CD4-positive, alpha-beta T cell treated with Interleukin-1 beta for 1 hour (primary cell): ENCODE results near the gene SHISA5.
"Not testable (repeated sequence)": the region's sequence is repeated elsewhere in the genome, so short reads cannot be mapped to it uniquely, and the experiment has no call there.

Experiments used
- DNase-seq, 2 donors: peaks; one replicate each; pipeline ENCODE4 v3.0.0-alpha.2; 2020 to 2022

Gene SHISA5

DNA sequence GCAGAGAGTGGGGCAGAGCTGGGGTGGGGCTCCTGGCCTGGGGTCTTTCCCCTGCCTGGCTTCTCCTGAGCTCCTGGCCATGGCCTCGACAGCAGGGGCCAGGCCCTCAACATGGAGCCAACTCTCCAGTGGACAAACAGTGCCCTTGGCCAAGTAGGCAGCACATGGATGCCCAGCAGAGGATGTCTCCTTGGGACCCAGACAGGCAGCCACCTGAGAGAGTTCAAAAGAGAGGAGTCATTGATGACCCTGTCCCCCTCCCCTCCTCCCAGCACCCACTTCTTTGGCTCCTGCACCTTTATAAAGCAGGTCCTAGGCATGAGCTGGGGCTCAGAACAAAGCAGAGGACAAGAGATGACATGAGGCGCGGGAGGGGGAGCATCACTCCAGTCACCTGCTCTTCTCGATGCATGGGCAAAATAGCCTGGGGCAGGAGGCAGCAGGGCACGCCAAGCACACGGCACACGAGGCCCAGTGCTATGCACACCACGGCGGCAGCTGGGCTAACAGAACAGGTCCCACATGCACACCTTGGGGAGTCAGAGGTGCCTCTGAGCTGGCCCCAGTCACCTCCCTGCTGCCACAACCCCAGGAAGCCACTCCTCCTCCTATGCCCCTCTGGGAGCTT is 27.4 kb downstream of the SHISA5 start:
- no peak for DNase-seq

DNA sequence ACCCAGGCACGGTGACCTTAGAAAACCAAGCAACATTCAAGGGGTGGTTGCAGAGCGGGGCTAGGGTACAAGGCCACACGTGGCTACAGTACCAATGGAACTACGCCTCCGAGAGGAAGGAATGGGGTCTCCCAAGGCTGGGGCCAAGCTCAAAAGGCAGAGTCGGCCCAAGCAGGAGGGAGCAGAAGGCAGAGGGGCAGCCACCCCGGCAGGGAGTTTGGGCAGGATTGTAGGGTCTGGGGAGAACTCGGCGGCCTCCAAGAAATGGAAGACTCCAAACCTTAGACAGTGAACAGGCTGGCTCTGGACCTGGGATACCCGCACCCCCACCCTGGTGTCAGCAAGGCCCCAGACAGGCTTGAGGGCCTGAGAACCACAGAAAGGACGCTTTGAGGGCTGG is 28.8 kb downstream of the SHISA5 start:
- DNase-seq, result no peak

DNA sequence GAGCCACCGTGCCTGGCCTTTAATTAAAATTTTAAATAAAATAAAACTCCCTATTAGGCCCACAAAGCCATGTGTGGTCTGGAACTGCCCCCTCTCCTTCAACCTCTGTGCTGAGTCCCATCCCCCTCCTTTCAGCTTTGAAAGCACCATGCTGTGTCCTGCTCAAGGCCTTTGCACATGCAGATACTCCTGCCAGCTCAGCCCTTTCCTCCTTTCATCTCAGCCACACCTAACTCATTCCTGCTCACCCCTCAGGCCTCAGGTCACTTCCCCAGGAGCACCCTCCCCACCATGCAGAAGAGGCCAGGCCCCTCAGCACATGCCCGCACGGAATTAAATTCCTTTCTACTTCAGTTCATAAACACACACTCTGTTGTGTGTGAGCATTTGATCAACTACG is 29.4 kb downstream of the SHISA5 start:
- no peak for DNase-seq

DNA sequence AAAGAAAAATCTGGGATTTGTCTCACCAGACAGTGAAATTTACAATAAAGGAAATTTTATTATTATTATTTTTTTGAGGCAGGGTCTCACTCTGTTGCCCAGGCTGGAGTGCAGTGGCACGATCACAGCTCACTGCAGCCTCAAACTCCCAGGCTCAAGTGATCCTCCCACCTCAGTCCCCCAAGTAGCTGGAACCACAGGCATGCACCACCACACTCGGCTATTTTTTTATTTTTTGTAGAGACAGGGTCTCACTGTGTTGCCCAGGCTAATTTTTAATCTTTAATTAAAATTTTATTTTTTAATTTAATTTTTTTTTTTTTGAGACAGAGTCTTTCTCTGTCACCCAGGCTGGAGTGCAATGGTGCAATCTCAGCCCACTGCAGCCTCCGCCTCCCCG is 29.9 kb downstream of the SHISA5 start:
- DNase-seq, result not testable (repeated sequence)

DNA sequence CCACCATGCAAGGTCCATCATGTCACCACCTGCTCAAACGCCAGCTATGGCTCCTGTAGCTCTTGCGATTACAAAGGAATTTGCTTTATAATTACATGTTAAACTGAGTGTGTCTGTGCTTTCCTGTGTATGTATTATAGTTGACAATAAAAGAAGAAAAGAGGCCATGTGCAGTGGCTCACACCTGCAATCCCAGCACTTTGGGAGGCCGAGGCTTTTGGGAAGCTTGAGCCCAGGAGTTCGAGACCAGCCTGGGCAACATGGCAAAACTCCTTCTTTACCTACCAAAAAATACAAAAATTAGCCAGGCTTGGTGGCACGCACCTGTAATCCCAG is 30.4 kb downstream of the SHISA5 start:
- DNase-seq, result no peak

DNA sequence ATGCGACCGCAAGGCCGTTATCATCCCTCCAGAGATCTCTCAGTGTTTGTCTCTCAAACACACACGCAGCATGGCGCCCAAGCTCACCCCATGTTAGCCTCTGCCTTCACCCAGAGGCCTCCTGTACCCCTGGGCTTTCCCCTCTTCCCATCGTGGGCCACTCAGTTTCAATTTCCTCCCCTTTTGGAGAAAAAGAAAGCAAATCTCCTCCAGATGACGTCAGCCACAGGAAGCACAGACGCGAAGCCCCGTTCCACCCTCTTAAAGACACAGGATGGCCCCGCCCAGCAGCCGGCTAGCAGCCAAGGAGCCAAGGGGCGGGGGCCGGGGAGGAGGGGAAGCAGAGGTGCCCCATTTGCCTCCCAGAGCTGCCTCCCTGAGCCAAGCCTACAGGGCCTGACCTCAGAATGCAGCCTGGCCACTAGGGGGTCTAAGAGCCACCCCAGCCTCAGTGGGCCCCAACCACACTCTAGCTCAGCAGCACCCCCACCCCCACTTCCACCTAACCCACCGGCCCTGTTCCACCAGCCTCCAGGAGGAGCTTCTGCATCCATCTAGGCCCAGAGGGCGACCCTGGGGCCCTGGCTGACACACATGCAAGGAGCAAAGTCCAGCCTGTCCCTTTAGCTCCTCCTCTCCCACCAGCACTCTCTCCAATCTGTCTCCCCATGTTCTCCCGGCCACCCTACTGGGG is 30.9 kb downstream of the SHISA5 start:
- peak; percentile 97 for DNase-seq

DNA sequence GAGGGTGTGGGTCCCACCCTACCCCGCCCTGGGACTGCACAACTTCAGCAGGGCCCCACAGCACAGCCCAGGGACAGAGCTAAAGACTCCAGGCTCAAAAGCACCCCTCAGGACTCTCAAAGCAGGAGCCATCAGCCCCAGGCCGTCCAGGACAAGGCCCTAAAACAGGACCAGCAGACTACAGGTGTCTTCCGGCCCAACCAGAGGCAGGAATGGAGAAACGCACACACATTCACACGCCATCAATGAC is 31.4 kb downstream of the SHISA5 start:
- no peak for DNase-seq

DNA sequence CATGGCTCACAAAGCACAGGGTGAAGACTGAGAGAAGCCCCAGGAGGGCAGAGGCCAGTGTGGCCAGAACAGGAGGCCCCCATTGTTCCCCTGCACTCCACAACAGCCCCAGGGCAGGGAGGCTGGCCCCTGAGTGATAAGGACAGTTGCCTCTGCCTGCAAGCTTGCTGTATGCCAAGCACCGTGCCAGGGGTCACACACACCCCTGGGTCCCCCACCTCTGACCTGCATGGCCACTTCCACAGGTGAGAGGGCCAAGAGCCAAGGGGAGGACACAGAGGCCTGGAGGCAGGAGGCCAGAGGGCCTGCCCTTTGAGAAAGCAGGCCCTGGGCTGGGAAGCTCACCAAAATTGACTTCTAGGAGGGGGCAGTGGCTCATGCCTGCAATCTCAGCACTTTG is 33.7 kb downstream of the SHISA5 start:
- no peak for DNase-seq

DNA sequence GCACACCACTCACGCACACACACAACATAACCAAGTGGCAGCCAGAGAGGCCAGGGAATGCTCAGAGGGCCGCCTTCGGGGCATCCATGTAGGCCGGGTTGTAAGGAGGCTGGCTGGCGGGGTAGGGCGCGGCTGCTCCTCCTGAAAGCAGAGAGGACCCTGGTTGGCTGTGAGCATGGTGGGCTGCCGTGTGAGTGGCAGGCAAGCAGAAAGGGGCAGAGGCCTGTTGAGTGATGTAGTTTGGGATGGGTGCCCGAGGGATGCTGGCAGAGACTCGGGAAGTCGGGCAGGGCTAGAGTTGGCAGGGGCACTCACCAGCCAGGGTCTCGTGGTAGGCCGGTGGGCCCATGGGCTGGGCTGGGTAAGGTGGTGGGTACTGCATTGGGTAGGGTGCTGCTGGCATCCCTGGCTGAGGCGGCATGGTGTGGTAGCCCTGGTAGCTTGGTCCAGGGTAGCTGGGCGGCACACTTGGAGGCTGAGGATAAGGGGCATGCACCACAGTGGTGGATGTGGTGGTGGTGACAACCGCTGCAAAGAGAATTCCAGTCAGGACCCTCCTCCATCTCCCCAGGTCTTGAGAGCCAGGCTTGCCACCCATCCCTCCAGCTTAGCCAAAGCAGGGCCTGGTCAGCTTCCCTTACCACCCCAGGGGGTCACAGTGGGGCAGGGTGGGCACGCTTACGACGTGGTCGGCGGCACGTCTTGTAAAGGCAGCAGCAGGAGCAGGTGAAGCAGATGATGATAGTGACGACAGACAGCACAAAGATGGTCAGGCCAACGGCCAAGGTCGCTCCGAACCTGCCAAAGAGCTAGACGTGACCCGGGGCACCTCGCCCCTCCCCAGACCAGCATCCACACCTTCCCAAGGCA is 34.7 kb downstream of the SHISA5 start:
- DNase-seq, result no peak

DNA sequence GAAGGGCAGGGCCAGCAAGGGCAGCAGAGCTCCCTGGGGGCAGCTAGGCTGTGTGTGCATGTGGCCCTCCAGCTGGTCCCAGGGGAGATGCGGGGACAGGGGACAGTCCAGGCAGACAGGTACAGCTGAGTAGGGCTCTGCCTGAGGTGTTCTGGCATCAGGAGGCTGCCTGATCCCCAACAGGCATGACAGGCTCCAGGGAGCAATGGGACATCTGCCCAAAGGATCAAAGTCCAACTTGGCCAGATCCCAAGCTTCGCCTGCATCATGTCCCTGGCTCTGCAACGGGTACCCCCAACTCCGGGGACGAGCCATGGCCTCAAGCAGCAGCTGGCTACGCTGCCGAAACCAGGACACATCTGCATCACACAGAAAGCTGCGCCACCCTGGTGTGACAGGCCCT is 35.6 kb downstream of the SHISA5 start:
- no peak for DNase-seq

DNA sequence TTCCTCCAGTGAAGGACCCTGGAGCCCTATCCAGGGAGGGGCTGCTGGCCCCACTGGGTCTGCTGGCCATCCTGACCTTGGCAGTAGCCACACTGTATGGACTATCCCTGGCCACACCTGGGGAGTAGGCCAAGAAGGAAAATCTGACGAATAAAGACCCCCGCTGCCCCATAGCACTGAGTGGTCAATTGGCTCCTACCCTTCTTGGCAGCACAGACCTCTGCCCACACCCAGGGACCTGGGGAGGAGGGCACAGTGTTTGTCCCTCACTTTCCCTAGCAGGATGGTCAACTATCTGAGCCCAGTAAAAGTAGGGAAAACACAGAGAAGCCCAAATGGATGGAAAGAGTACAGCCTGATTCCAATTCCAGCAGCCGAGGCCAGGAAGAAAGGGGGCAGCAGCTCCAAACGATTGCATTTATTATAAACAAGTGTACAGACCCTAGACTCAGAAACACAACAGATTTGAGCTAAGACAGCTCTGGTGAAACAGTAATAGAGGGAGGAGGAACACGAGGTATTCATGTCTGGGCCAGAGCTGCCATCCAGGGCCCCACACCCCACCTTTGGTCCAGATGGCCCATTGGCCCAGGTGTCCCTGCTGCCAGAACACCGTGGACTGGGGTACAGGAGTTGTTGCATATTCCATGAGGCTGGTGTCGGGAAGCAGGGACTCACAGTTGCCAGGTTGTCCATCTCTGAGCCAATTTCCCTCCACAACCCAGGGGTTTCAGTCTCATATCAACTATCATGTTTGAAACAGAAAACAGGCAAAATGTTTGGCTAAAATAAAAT is 36.3 kb downstream of the SHISA5 start:
- DNase-seq, result no peak

DNA sequence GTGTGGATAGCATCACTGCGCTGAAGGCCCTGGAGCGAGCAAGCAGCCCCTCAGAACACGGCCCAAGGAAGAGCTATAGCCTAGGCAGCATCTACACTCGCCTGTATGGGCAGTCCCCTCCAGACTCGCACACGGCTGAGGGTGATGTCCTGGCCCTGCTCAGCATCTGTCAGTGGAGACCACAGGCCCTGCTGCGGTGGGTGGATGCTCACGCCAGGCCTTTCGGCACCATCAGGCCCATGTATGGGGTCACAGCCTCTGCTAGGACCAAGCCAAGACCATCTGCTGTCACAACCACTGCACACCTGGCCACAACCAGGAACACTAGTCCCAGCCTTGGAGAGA is 36.9 kb downstream of the SHISA5 start:
- no peak for DNase-seq

DNA sequence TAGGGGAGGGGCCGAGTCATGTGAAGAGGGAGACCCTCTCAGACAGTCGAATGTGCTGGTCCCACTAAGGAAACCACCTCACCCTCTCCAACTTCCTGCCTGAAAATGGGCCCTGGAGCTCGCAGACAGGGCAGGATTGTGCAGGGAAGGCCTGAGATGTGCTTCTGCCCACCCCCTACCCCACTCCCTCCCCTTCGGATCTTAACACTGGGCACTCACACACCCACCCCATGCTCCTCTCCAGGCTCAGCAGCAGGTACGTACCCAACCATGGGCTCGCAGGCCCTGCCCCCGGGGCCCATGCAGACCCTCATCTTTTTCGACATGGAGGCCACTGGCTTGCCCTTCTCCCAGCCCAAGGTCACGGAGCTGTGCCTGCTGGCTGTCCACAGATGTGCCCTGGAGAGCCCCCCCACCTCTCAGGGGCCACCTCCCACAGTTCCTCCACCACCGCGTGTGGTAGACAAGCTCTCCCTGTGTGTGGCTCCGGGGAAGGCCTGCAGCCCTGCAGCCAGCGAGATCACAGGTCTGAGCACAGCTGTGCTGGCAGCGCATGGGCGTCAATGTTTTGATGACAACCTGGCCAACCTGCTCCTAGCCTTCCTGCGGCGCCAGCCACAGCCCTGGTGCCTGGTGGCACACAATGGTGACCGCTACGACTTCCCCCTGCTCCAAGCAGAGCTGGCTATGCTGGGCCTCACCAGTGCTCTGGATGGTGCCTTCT is 37.4 kb downstream of the SHISA5 start:
- peak; percentile 29 to 45 for DNase-seq

DNA sequence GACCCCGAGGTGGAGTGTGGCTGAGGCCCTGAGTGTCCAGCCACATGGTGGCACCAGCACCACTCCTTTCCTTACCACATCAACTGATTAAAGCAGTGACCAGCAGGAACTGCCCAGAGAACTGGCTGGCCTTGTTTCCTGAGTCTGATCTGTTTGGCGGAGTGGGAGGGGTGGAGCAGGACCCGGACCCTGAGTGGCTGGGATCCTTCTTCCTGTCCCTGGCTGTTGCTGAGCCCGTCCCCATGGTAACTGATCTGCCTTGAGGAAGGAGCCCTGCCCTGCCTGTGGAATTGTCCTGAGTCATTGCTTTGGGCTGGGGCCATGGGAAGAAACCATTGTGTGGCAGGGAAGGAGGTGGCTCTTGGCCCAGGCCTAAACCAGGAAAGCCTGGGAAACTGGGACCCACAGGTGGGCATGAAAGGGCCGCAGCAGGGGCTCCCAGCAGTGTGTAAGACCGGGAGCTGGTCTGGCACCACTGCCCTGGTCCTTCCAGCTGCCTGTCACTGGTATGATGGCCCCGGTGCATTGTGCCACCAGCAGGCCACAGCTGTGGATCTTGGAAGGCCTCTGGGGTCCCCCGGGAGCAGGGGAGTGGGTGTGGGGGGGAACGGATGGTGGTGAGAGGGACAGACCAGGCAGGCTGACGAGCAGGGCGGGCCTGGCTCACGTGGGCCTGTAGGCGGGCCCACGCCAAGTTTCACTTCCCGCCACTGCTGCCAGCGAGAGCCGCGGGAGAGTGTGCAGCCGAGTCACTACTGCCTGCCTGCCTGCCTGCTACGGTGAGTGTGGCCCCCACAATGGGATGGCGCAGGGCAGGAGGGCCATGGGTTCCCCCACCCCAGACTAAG is 38.2 kb downstream of the SHISA5 start:
- peak; percentile 81 to 90 for DNase-seq

DNA sequence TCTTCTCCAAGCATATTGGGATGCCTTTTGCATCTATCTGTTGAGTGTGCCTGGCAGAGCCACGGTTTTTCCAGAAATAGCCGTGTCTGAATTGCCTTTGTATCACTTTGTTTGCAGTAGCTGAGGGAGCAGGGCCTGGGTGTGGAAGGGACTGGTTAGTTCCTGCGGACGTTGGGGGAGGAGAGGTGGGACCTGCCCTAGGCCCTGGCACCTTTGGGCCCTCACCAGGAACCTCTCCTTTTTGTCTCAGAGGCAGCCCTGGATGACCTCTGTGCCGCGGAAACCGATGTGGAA is 38.8 kb downstream of the SHISA5 start:
- DNase-seq, result no peak

DNA sequence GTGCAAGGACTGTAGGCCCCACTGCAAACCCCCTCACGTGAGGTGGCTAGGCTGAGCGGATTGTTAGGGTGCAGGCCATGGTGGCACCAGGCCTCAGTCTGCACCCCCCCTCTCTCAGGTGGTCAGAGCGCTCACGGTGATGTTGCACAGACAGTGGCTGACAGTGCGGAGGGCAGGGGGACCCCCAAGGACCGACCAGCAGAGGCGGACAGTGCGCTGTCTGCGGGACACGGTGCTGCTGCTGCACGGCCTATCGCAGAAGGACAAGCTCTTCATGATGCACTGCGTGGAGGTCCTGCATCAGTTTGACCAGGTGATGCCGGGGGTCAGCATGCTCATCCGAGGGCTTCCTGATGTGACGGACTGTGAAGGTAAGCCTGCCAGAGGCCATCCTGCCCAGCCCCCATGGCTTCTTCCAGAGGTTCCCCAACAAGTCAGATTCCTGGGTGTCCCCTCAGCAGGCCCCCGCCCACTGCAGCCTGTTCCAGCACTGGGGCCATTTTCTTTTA is 39.2 kb downstream of the SHISA5 start:
- no peak for DNase-seq

DNA sequence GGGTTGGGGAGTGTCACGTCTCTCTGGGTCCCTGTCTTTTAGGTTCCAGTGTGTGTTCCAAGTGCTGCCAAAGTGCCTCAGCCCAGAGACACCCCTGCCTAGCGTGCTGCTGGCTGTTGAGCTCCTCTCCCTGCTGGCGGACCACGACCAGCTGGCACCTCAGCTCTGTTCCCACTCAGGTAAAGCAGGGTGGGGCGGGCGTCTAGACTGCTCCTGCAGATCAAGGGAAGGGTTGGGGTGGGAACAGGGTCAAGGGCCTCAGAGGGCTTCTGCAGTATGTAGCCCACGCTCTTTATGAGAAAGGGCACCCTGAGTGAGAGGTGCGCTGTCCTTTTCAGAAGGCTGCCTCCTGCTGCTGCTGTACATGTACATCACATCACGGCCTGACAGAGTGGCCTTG is 40.3 kb downstream of the SHISA5 start:
- no peak for DNase-seq

DNA sequence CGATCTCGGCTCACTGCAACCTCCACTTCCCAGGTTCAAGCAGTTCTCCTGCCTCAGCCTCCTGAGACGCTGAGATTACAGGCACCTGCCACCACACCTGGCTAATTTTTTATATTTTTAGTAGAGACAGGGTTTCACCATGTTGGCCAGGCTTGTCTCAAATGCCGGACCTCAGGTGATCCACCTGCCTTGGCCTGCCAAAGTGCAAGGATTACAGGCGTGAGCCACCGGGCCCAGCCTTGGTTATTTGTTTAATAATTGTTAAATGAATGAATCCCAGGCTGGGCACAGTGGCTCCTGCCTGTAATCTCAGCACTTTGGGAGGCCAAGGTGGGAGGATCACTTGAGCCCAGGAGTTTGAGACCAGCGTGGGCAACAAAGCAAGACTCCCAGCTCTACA is 42.2 kb downstream of the SHISA5 start:
- DNase-seq, result not testable (repeated sequence)

DNA sequence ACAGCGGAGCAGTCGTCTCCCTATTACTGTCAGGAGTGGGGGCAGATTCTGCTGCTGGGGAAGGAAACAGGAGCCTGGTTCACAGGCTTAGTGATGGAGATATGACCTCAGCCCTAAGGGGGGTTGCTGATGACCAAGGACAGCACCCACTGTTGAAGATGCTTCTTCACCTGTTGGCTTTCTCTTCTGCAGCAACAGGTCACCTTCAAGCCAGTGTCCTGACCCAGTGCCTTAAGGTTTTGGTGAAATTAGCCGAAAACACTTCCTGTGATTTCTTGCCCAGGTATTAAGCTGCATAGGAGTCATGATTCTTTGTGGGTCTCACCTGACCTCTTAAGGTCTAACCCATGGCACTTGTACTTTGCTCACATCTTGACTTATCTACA is 43.5 kb downstream of the SHISA5 start:
- DNase-seq, result no peak

DNA sequence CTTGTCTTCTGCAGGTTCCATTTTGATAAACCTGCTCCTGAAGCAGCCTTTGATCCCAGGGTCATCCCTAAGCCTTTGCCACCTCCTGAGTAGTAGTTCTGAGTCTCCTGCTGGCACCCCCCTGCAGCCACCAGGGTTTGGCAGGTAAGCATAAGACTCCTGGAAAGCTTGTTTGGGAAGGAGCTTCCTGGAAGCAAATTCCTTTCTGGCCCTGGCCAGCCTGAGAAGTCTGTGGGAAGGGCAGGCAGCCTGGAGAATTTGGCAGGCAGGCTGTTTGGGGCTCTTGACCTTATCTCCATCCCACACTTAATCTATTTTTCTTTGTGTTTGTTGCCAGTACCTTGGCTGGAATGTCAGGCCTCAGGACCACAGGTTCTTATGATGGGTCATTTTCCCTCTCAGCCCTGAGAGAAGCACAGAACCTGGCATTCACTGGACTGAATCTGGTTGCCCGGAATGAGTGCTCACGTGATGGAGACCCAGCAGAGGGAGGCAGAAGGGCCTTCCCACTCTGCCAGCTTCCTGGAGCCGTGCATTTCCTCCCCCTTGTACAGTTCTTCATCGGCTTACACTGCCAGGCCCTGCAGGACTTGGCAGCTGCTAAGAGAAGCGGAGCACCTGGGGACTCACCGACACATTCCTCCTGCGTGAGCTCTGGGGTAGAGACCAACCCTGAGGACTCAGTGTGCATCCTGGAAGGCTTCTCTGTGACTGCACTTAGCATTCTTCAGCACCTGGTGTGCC is 44.0 kb downstream of the SHISA5 start:
- DNase-seq, result no peak

DNA sequence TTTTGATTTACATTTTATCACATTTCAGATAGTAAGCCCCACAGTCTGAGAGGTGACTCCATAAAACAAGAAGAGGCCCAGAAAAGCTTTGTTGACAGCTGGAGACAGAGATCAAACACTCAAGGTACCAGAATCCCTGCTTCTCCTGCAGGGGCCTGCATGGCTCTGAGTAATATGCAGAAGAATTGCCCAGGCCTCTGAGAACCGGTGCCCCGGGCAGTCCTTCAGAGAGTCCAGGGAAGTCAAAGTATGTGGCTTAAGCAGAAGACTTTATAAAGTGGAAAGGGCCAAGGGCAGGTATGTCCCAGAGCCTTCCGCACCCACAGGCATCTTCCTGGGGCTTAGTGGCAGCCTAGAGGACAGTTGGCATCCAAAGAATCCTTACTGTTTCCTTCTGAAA is 44.6 kb downstream of the SHISA5 start:
- no peak for DNase-seq
